ENCODE measurements around the gene MUC21. TPM values are rescaled to one million over a fixed set of nuclear protein-coding genes. Genes with fewer than 3 reads are reported as not detected.

Gene MUC21
- total RNA-seq, 4 donors from 2014 or later = not detected

GRCh38 chr6:30947231-30947630 is 36.3 kb upstream of the MUC21 start:
- no peaks in the 10 kb centered on the region for H3K27me3 ChIP-seq
- 90 to 92% methylated on average over 4 of the region's 4 CpGs for WGBS, 2 donors
- H3K27ac ChIP-seq = no peak overlapping the region
- H3K4me3 ChIP-seq (replicated peaks in 1 of 3) = no peak overlapping the region
- H3K4me1 ChIP-seq = peaks cover 6 to 9% of the 10 kb centered on the region in 2 donors
- DNase-seq = no peak
- TF ChIP-seq CTCF (IDR thresholded peaks at IDR 0.05) = no peak
- TF ChIP-seq POLR2A (IDR thresholded peaks at IDR 0.05) = no peak
- no peaks in the 10 kb centered on the region for H3K36me3 ChIP-seq
- no peaks in the 10 kb centered on the region for H3K9me3 ChIP-seq
- intact Hi-C loops (cut with DNase I) = no loop called here

GRCh38 chr6:30948811-30949210 is 34.7 kb upstream of the MUC21 start:
- no peak for DNase-seq
- Histone ChIP-seq H3K4me3 (replicated peaks in 1 of 3) (no peak overlapping the region), H3K36me3 (no peaks in the 10 kb centered on the region), H3K9me3 (no peaks in the 10 kb centered on the region), H3K27ac (no peak overlapping the region), H3K4me1 (no peaks in the 10 kb centered on the region), H3K27me3 (no peaks in the 10 kb centered on the region)
- 80 to 82% methylated on average over 6 of the region's 6 CpGs for WGBS, 2 donors
- no peak for TF ChIP-seq POLR2A (IDR thresholded peaks at IDR 0.05)
- TF ChIP-seq CTCF (IDR thresholded peaks at IDR 0.05) = no peak
- intact Hi-C loops (cut with DNase I) = no loop called here

GRCh38 chr6:30951907-30952469 is 31.5 kb upstream of the MUC21 start:
- H3K4me3 ChIP-seq (replicated peaks in 1 of 3) = no peak overlapping the region
- H3K36me3 ChIP-seq = no peaks in the 10 kb centered on the region
- DNase-seq = no peak
- intact Hi-C loops (cut with DNase I) = no loop called here
- WGBS, 2 donors = 83 to 88% methylated on average over 5 of the region's 5 CpGs
- TF ChIP-seq CTCF (IDR thresholded peaks at IDR 0.05) = no peak
- TF ChIP-seq POLR2A (IDR thresholded peaks at IDR 0.05) = no peak
- H3K27me3 ChIP-seq = no peaks in the 10 kb centered on the region
- H3K4me1 ChIP-seq = peaks cover 0 to 9% of the 10 kb centered on the region in 2 donors
- H3K27ac ChIP-seq = no peak overlapping the region
- H3K9me3 ChIP-seq = no peaks in the 10 kb centered on the region

GRCh38 chr6:30954631-30955366 is 28.7 kb upstream of the MUC21 start:
- WGBS, 2 donors = 77 to 80% methylated on average over 9 of the region's 9 CpGs
- no peak for DNase-seq
- Histone ChIP-seq H3K27me3 (no peaks in the 10 kb centered on the region), H3K4me1 (peaks cover 0 to 9% of the 10 kb centered on the region in 2 donors), H3K9me3 (no peaks in the 10 kb centered on the region), H3K4me3 (replicated peaks in 1 of 3) (peak overlapping the region in 1 of 3 donors; percentile 34), H3K36me3 (no peaks in the 10 kb centered on the region), H3K27ac (no peak overlapping the region)
- intact Hi-C loops (cut with DNase I) = no loop called here
- TF ChIP-seq CTCF (IDR thresholded peaks at IDR 0.05) (no peak), POLR2A (IDR thresholded peaks at IDR 0.05) (no peak)

GRCh38 chr6:30955367-30956042 is 28.0 kb upstream of the MUC21 start:
- TF ChIP-seq CTCF (IDR thresholded peaks at IDR 0.05) = no peak
- TF ChIP-seq POLR2A (IDR thresholded peaks at IDR 0.05) = no peak
- peak; percentile 43 to 57 for DNase-seq
- H3K27me3 ChIP-seq = no peaks in the 10 kb centered on the region
- intact Hi-C loops (cut with DNase I) = no loop called here
- H3K36me3 ChIP-seq = no peaks in the 10 kb centered on the region
- H3K4me3 ChIP-seq (replicated peaks in 1 of 3) = peak overlapping the region in 2 of 3 donors; percentile 34
- WGBS, 2 donors = 17 to 20% methylated on average over 29 to 38 of the region's 46 CpGs
- H3K9me3 ChIP-seq = no peaks in the 10 kb centered on the region
- peaks cover 0 to 9% of the 10 kb centered on the region in 2 donors for H3K4me1 ChIP-seq
- H3K27ac ChIP-seq = no peak overlapping the region

Measured in thyroid gland (tissue), 4 donors.